Measurements from ENCODE around the gene ADARB1.

Gene ADARB1

GRCh38 chr21:45122030-45122429, 47.6 kb downstream of the ADARB1 start:
- no peak for TF ChIP-seq CTCF (IDR thresholded peaks at IDR 0.05; ENCODE audit: low read depth, low read length, missing control alignments)
- H3K4me3 ChIP-seq (ENCODE audit: low read depth, low read length) = no peak overlapping the region
- in situ Hi-C loops (cut with HindIII; ENCODE audit: low sequenced_read_pairs) = loop anchor here (10.0 kb wide), 1 partner anchor 317 kb away; the partner anchor contains the start of gene UBE2G2
- DNase-seq (ENCODE audit: low read depth) = no peak

DNA sequence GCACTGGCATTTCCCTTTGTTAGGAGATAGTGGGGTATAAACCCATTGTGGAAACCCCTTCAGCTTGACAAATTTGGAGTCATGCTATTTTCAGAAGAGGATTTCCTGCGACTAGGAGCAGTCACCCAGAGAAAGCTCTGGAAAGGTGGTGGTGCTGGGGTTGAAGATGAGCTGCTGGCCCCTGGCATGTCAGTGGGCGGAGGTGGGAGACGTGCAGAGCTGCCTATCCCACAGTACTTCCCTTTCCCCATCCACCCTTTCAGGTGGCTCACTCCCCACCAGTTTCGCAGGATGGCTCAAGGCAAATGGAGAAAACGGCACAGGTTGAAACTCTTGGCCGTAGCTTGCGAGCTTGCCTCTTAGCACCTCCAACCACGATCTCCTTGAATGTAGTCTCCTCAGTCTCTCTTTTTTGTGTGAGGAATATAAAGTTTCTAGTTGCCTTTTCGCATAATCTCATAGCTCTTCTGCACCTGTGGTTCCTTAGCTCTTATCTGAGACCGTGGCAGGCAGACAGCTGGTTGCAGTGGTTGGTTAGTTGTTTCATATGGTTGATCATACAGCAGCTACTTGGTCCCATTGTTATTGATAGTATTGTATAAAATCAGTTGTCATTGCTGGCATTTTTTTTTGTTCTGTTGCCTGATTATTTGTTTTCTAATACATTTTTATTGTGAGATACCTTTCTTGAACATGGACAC, 48.2 kb downstream of the ADARB1 start:
- DNase-seq (ENCODE audit: low read depth) = no peak
- in situ Hi-C loops (cut with HindIII; ENCODE audit: low sequenced_read_pairs) = loop anchor here (10.0 kb wide), 1 partner anchor 318 kb away; the partner anchor contains the start of gene UBE2G2
- no peak for TF ChIP-seq CTCF (IDR thresholded peaks at IDR 0.05; ENCODE audit: low read depth, low read length, missing control alignments)
- H3K4me3 ChIP-seq (ENCODE audit: low read depth, low read length) = no peak overlapping the region

DNA sequence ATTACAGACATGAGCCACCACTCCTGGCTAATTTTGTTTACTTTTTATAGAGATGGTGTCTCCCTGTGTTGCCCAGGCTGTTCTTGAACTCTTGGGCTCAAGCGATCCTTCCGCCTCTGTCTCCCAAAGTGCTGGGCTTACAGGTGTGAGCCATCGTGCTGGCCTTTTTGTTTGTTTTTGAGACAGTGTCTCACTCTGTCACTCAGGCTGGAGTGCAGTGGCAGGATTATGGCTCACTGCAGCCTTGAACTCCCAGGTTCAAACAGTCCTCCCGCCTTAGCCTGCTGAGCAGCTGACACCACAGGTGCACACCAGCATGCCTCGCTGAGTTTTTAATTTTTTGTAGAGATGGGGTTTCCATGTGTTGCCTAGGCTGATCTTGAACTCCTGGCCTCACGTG, 49.1 kb downstream of the ADARB1 start:
- no peak overlapping the region for H3K4me3 ChIP-seq (ENCODE audit: low read depth, low read length)
- in situ Hi-C loops (cut with HindIII; ENCODE audit: low sequenced_read_pairs) = loop anchor here (10.0 kb wide), 1 partner anchor 319 kb away; the partner anchor contains the start of gene UBE2G2
- no peak for TF ChIP-seq CTCF (IDR thresholded peaks at IDR 0.05; ENCODE audit: low read depth, low read length, missing control alignments)
- DNase-seq (ENCODE audit: low read depth) = no peak

GRCh38 chr21:45124596-45124995, 50.2 kb downstream of the ADARB1 start:
- in situ Hi-C loops (cut with HindIII; ENCODE audit: low sequenced_read_pairs) = loop anchor here (10.0 kb wide), 1 partner anchor 320 kb away; the partner anchor contains the start of gene UBE2G2
- no peak for DNase-seq (ENCODE audit: low read depth)
- no peak overlapping the region for H3K4me3 ChIP-seq (ENCODE audit: low read depth, low read length)
- no peak for TF ChIP-seq CTCF (IDR thresholded peaks at IDR 0.05; ENCODE audit: low read depth, low read length, missing control alignments)

DNA sequence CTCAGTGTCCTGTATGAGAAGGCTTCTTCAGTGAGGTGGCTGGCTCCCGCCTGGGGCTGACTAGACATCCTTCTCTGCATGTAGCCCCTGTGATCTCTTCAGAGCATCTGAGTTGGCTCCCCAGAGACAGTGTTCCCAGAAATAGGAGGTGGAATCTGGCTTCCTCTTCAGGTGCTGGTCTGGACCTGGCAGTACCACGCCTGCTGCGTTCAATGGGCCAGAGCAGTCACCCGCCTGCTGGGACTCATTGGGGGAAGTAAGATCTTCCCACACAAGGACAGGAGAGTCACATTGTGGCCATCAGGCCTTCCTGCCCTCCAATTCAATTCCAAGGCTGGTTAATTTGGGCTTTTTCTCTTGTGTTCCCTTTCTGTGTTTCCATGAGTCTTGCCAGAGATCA, 51.0 kb downstream of the ADARB1 start:
- no peak overlapping the region for H3K4me3 ChIP-seq (ENCODE audit: low read depth, low read length)
- TF ChIP-seq CTCF (IDR thresholded peaks at IDR 0.05; ENCODE audit: low read depth, low read length, missing control alignments) = no peak
- no peak for DNase-seq (ENCODE audit: low read depth)
- in situ Hi-C loops (cut with HindIII; ENCODE audit: low sequenced_read_pairs) = loop anchor here (5.0 to 10.0 kb wide), 4 partner anchors 38 to 321 kb away; partner anchors contain the start of gene UBE2G2

GRCh38 chr21:45126204-45126626, 51.8 kb downstream of the ADARB1 start:
- no peak for DNase-seq (ENCODE audit: low read depth)
- H3K4me3 ChIP-seq (ENCODE audit: low read depth, low read length) = no peak overlapping the region
- no peak for TF ChIP-seq CTCF (IDR thresholded peaks at IDR 0.05; ENCODE audit: low read depth, low read length, missing control alignments)
- in situ Hi-C loops (cut with HindIII; ENCODE audit: low sequenced_read_pairs) = loop anchor here (5.0 to 10.0 kb wide), 4 partner anchors 39 to 321 kb away; partner anchors contain the start of gene UBE2G2

All from astrocyte of the cerebellum (primary cell).